Activated CD8-positive, alpha-beta memory T cell treated with anti-CD3 and anti-CD28 coated beads for 36 hours (primary cell): ENCODE results near the gene OLFM3. TPM values are rescaled to one million over a fixed set of nuclear protein-coding genes. Genes with fewer than 3 reads are reported as not detected.

ENCODE experiments used
- CTCF ChIA-PET: fragments of 350-600 bp; sonication (Branson Sonifier 250); formaldehyde crosslinking; loops from one replicate; lab custom pipeline; 2021; ENCODE audit warnings: antibody characterized with exemption; lab: Charles Lee
- POLR2A ChIA-PET: fragments of 350-600 bp; sonication (Branson Sonifier 250); formaldehyde crosslinking; loops from one replicate; lab custom pipeline; 2021; ENCODE audit warnings: antibody characterized with exemption; lab: Charles Lee
- total RNA-seq, 2 experiments: library from RNA; stranded (reverse); gene quantifications; one replicate each; pipeline ENCODE4 v1.2.3, GENCODE V29; 2021

OLFM3 gene
- total RNA-seq, 2 experiments from 2014 or later, result not detected

DNA sequence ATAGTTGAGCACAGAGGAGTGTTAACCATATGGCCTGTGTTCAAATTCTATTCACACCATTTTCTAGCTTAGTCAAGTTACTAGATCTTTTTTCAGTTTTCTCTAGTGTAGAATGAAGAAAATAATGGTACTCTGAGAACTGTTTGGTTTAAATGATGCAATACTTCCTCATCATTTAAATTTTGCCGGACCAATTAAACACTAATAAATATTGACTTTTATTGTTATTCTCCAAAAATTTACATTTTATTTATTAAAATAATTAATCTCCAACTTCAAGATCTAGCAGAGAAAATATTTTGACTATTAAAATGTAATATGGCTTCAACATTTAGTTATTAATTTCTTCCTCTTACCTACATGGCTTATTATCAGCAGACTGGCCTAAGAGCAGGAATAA is 123.1 kb downstream of the OLFM3 start:
- POLR2A ChIA-PET, result no interaction called here
- CTCF ChIA-PET, result no interaction called here

DNA sequence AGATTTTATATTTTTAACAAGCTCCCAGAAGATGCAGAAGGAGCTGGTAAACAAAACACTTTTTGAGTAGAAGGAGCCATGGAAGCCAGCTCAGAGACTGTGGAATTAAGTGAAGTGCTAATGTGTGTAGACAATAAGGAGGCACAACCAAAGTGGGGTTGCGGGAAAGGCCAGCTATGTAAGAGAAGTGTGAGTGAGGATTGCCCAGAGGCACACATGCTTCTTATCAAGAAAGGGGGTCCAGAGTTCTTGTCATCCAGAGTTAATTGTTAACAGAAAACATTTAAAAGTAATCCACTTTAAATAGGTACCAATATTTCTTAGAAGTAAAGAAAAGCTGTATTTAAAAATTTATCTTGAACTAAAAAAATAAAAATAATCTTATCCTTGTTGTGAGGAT is 136.8 kb downstream of the OLFM3 start:
- ChIA-PET POLR2A (no interaction called here), CTCF (no interaction called here)

- CTCF ChIA-PET, result no interaction called here
- POLR2A ChIA-PET, result no interaction called here
Measured at GRCh38 chr1:101854271-101854670, 142.5 kb downstream of the OLFM3 start.

GRCh38 chr1:101852936-101853335 is 143.8 kb downstream of the OLFM3 start:
- ChIA-PET CTCF (no interaction called here), POLR2A (no interaction called here)

DNA sequence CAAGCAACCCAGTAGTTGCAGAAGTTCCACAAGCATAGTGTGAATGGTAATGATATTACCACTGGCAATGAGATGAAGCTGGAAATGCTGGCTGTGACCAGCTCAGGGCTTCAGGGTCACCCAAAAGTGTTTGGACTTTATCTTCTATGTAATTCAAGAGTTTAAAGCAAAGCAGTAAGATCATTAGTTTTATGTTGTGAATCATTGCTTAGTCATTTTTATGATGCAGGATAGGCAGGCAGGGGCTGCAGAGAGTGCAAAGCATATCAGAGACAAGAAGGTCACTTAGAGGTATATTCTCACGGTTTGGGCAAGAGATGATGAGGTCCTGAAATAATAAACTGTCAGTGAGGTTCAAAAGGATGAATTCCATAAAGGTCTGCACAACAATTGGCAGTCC is 147.4 kb downstream of the OLFM3 start:
- CTCF ChIA-PET, result no interaction called here
- POLR2A ChIA-PET, result no interaction called here

GRCh38 chr1:101847626-101848025 is 149.1 kb downstream of the OLFM3 start:
- ChIA-PET POLR2A (no interaction called here), CTCF (no interaction called here)

- ChIA-PET POLR2A (no interaction called here), CTCF (no interaction called here)
Measured at GRCh38 chr1:101846820-101847219, 149.9 kb downstream of the OLFM3 start.

- ChIA-PET POLR2A (no interaction called here), CTCF (no interaction called here)
Measured at GRCh38 chr1:101843160-101843559, 153.6 kb downstream of the OLFM3 start.

- CTCF ChIA-PET, result no interaction called here
- POLR2A ChIA-PET, result no interaction called here
Measured at GRCh38 chr1:101841824-101842223, 154.9 kb downstream of the OLFM3 start.

GRCh38 chr1:101835988-101836387 is 160.7 kb downstream of the OLFM3 start:
- CTCF ChIA-PET, result no interaction called here
- POLR2A ChIA-PET, result no interaction called here

- POLR2A ChIA-PET, result no interaction called here
- CTCF ChIA-PET, result no interaction called here
Measured at GRCh38 chr1:101833312-101833711, 163.4 kb downstream of the OLFM3 start.

DNA sequence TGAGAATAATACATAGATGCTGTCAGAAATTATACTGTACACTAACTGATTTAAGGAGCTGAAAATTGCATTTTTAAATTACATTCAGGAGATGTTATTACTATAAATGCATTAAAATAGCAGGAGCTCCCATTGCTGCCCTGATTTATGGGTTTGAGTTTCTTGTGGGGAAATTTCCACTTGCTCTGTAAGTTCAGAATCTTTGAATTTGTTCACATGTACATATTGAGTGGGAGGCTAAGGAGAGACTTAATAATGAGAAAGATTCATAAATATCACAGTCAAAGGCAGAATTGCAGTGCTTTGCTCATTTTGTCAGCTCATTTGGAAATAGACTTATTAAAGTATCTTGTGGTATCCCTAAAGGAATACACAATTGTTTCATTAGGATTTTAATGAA is 170.3 kb downstream of the OLFM3 start:
- CTCF ChIA-PET, result no interaction called here
- POLR2A ChIA-PET, result no interaction called here

GRCh38 chr1:101820071-101820470 is 176.7 kb downstream of the OLFM3 start:
- ChIA-PET POLR2A (no interaction called here), CTCF (no interaction called here)

- ChIA-PET POLR2A (no interaction called here), CTCF (no interaction called here)
Measured at GRCh38 chr1:101816262-101816661, 180.5 kb downstream of the OLFM3 start.

GRCh38 chr1:101798417-101798816 is 198.3 kb downstream of the OLFM3 start:
- ChIA-PET CTCF (no interaction called here), POLR2A (no interaction called here)

- POLR2A ChIA-PET, result no interaction called here
Measured at GRCh38 chr1:101797722-101798121, 199.0 kb downstream of the OLFM3 start.

GRCh38 chr1:101781201-101781831 is 215.4 kb downstream of the OLFM3 start:
- POLR2A ChIA-PET, result no interaction called here
- CTCF ChIA-PET, result no interaction called here

More at GRCh38 chr1:101797722-101798121, 199.0 kb downstream of the OLFM3 start:
- CTCF ChIA-PET, result no interaction called here

- CTCF ChIA-PET, result no interaction called here
- POLR2A ChIA-PET, result no interaction called here
Measured at GRCh38 chr1:101769520-101769919, 227.2 kb downstream of the OLFM3 start.

DNA sequence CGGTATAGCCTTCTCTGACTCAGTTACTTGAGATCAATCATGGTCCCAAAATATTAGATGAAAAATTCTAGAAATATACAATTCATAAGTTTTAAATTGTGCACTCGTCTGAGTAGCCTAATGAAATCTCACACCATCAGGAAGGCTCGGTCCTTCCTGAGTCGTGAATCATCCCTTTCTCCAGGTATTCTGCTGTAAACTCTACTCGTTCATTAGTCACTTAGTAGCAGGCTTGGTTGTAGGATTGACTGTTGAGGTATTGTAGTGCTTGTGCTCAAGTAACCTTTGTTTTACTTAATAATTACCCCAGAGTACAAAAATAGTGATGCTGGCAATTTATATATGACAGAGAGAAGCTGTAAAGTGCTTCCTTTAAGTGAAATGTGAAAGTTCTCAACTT is 238.7 kb downstream of the OLFM3 start:
- ChIA-PET CTCF (no interaction called here), POLR2A (no interaction called here)

GRCh38 chr1:101756411-101756810 is 240.3 kb downstream of the OLFM3 start:
- POLR2A ChIA-PET, result no interaction called here
- CTCF ChIA-PET, result interaction anchor here (1.1 kb wide), 1 partner anchor 40 kb away, joined by 3 read pairs; no protein-coding TSS in a partner anchor
